Measurements from ENCODE around the gene RAB2B. TPM values are rescaled to one million over a fixed set of nuclear protein-coding genes. Genes with fewer than 3 reads are reported as not detected.

RAB2B gene
- total and polyA plus RNA-seq, 2 donors: 15.6 to 15.7 TPM

GRCh38 chr14:21498540-21499526 is 22.1 kb upstream of the RAB2B start:
- Histone ChIP-seq H3K27ac (ENCODE audit: low read depth in 1 of 2, low read length in 1 of 2) (no peak overlapping the region), H3K36me3 (ENCODE audit: control insufficient read depth in 2 of 2, insufficient read depth in 2 of 2, low read length in 1 of 2) (peaks cover 61 to 85% of the 10 kb centered on the region in 2 donors)

DNA sequence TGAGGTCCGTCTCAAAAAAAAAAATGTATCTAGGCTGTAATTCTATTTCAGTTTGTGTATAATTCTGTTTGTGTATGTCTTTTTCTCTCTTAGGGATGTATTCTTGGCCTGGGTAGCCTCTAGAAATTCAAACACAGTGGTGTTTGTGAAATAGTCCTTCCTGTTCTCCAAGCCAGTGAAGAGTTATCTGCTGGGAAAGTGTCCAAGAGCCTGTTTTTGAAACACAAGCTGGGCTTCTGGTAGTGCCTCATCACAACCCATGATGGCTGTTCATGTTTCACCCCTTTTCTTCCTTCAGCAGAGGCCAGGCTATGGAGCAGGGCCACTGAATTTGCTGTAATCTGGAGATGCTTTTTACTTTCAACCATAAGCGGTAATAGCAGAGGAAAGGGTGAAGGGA is 19.7 kb upstream of the RAB2B start:
- no peak overlapping the region for H3K4me3 ChIP-seq (ENCODE audit: low read length in 2 of 2)
- WGBS: 95% methylated on average over 2 of the region's 2 CpGs
- DNase-seq (ENCODE audit: low read depth in 6 of 9, low spot score in 9 of 9): no peak
- no peaks in the 10 kb centered on the region for H3K27me3 ChIP-seq (ENCODE audit: control insufficient read depth in 2 of 2, insufficient read depth in 1 of 2, low read length in 1 of 2)
- H3K4me1 ChIP-seq (ENCODE audit: control insufficient read depth in 2 of 2, insufficient read depth in 2 of 2, low read length in 2 of 2): no peaks in the 10 kb centered on the region
- H3K36me3 ChIP-seq (ENCODE audit: control insufficient read depth in 2 of 2, insufficient read depth in 2 of 2, low read length in 1 of 2): peaks cover 62 to 79% of the 10 kb centered on the region in 2 donors
- H3K9me3 ChIP-seq (ENCODE audit: control insufficient read depth in 2 of 2, insufficient read depth in 1 of 2, low read length in 1 of 2): no peaks in the 10 kb centered on the region
- H3K27ac ChIP-seq (ENCODE audit: low read depth in 1 of 2, low read length in 1 of 2): no peak overlapping the region

More at GRCh38 chr14:21498540-21499526, 22.1 kb upstream of the RAB2B start:
- H3K4me3 ChIP-seq (ENCODE audit: low read length in 2 of 2): no peak overlapping the region
- no peaks in the 10 kb centered on the region for H3K9me3 ChIP-seq (ENCODE audit: control insufficient read depth in 2 of 2, insufficient read depth in 1 of 2, low read length in 1 of 2)
- peak in 7 of 9 donors; percentile 45 to 80 (median 59) for DNase-seq (ENCODE audit: low read depth in 6 of 9, low spot score in 9 of 9)
- H3K27me3 ChIP-seq (ENCODE audit: control insufficient read depth in 2 of 2, insufficient read depth in 1 of 2, low read length in 1 of 2): no peaks in the 10 kb centered on the region
- H3K4me1 ChIP-seq (ENCODE audit: control insufficient read depth in 2 of 2, insufficient read depth in 2 of 2, low read length in 2 of 2): no peaks in the 10 kb centered on the region
- 87% methylated on average over 5 of the region's 5 CpGs for WGBS

DNA sequence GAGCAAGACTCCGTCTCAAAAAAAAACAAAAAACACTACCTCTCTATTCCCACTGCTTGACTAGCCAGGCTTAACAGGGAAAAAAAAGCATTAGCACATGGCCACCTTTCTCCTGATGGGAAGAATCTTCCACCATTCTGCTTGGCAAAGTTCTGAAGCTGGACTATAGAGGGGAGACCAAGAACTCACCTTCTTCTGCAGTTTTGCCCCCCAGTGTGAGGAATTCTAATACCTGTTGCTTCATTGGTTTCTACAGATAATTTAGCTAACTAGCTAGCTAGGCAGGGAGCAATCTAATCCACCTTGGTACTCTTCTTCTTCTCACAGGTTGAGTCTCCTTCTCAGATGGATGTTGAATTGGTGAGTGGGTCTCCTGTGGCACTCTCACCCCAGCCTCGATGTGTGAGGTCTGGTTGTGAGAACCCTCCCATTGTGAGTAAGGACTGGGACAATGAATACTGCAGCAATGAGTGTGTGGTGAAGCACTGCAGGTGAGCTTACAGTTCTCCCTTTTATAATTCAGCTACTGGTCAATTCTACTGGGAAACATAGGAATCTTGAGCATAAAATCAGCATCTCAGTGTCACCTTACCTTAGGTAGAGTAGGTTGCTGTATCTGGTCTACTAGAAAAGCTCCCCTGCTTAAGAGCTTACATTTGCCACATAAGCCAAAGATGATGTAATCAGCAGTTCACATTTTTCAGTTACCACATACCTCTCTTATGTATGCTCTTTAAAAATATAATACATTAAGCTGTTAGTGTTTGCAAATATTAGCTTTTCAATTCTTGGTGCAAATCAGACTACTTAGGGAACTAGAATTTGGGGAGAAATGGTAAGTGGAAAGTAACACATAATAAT is 18.4 kb upstream of the RAB2B start:
- H3K27ac ChIP-seq (ENCODE audit: low read depth in 1 of 2, low read length in 1 of 2): no peak overlapping the region
- H3K9me3 ChIP-seq (ENCODE audit: control insufficient read depth in 2 of 2, insufficient read depth in 1 of 2, low read length in 1 of 2): no peaks in the 10 kb centered on the region
- no peaks in the 10 kb centered on the region for H3K27me3 ChIP-seq (ENCODE audit: control insufficient read depth in 2 of 2, insufficient read depth in 1 of 2, low read length in 1 of 2)
- DNase-seq (ENCODE audit: low read depth in 6 of 9, low spot score in 9 of 9): no peak
- no peaks in the 10 kb centered on the region for H3K4me1 ChIP-seq (ENCODE audit: control insufficient read depth in 2 of 2, insufficient read depth in 2 of 2, low read length in 2 of 2)
- WGBS: 96% methylated on average over 2 of the region's 2 CpGs
- no peak overlapping the region for H3K4me3 ChIP-seq (ENCODE audit: low read length in 2 of 2)
- H3K36me3 ChIP-seq (ENCODE audit: control insufficient read depth in 2 of 2, insufficient read depth in 2 of 2, low read length in 1 of 2): peaks cover 62 to 80% of the 10 kb centered on the region in 2 donors

DNA sequence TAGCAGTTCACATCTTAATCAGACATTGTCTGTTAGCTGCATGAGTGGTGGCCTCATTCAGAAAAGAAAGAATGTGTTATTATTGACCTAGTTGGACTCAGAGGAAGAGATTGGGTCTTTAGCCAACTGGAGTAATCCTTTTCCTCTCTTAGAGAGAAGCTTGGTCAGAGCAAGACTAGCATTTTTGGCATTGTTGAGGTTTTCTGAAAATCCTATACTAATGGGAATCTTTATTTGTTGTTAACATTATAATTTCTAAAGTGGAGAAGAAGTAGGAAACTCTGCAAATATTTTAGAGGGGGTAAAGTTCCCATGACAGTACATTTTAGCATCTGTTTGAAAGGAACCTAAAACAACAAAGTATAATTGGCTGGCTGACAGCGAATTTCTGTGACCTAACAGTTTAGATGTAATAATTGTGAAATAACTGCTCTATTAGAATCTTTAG is 9.9 kb upstream of the RAB2B start:
- no peak for DNase-seq (ENCODE audit: low read depth in 6 of 9, low spot score in 9 of 9)
- no peak overlapping the region for H3K4me3 ChIP-seq (ENCODE audit: low read length in 2 of 2)
- 99% methylated on average over 1 of the region's 1 CpG for WGBS
- no peaks in the 10 kb centered on the region for H3K4me1 ChIP-seq (ENCODE audit: control insufficient read depth in 2 of 2, insufficient read depth in 2 of 2, low read length in 2 of 2)
- H3K27ac ChIP-seq (ENCODE audit: low read depth in 1 of 2, low read length in 1 of 2): no peak overlapping the region
- H3K27me3 ChIP-seq (ENCODE audit: control insufficient read depth in 2 of 2, insufficient read depth in 1 of 2, low read length in 1 of 2): no peaks in the 10 kb centered on the region
- peaks cover 32 to 42% of the 10 kb centered on the region in 2 donors for H3K36me3 ChIP-seq (ENCODE audit: control insufficient read depth in 2 of 2, insufficient read depth in 2 of 2, low read length in 1 of 2)
- H3K9me3 ChIP-seq (ENCODE audit: control insufficient read depth in 2 of 2, insufficient read depth in 1 of 2, low read length in 1 of 2): no peaks in the 10 kb centered on the region

- Histone ChIP-seq H3K9me3 (ENCODE audit: control insufficient read depth in 2 of 2, insufficient read depth in 1 of 2, low read length in 1 of 2) (no peaks in the 10 kb centered on the region), H3K27ac (ENCODE audit: low read depth in 1 of 2, low read length in 1 of 2) (peak overlapping the region; percentile 84 to 87), H3K4me3 (ENCODE audit: low read length in 2 of 2) (peak overlapping the region; percentile 51 to 80), H3K36me3 (ENCODE audit: control insufficient read depth in 2 of 2, insufficient read depth in 2 of 2, low read length in 1 of 2) (peaks cover 3 to 8% of the 10 kb centered on the region in 2 donors), H3K27me3 (ENCODE audit: control insufficient read depth in 2 of 2, insufficient read depth in 1 of 2, low read length in 1 of 2) (no peaks in the 10 kb centered on the region), H3K4me1 (ENCODE audit: control insufficient read depth in 2 of 2, insufficient read depth in 2 of 2, low read length in 2 of 2) (peaks cover 3 to 9% of the 10 kb centered on the region in 2 donors)
- DNase-seq (ENCODE audit: low read depth in 6 of 9, low spot score in 9 of 9): peak in 1 of 9 donors; percentile 82
- under 1% methylated on average over 27 of the region's 27 CpGs for WGBS
Observed at GRCh38 chr14:21476523-21476924, 235 bp downstream of the RAB2B start.

DNA sequence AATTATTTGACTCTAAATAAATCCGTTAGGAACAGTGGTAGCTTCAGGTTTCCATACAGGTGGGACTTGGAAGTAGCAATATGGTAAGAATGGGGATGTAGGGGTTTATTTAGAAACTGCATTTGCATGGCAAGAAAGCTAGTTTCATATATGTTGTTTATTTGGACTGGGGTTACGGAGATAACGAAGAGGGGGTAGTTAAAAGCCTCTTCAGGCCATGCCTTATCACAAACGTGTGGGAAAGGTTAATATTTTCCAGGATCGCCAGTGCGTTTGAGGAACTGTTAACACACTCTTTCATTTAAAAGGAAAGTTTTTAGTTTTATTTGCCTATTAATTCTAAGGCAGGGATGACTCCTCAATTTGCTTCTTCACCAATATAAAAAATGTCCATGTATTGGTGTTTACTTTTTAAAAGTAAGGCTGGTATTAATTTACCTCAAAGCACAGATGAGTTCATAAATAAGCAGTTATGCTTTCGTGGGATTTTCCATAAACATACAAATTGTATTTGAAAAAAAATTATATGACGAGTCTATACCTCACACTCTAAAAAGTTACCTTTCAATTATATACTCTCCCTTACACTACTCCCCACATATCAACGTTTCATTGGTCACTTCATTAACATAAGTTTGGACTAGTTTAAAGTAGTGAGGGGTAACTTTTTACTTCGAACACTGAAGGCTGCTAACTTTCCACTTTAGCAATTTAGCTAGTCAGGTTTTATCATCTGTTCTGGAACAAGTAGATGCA is 814 bp downstream of the RAB2B start:
- peak overlapping the region; percentile 84 to 87 for H3K27ac ChIP-seq (ENCODE audit: low read depth in 1 of 2, low read length in 1 of 2)
- H3K36me3 ChIP-seq (ENCODE audit: control insufficient read depth in 2 of 2, insufficient read depth in 2 of 2, low read length in 1 of 2): peaks cover 3 to 8% of the 10 kb centered on the region in 2 donors
- peak overlapping the region; percentile 51 to 80 for H3K4me3 ChIP-seq (ENCODE audit: low read length in 2 of 2)
- H3K9me3 ChIP-seq (ENCODE audit: control insufficient read depth in 2 of 2, insufficient read depth in 1 of 2, low read length in 1 of 2): no peaks in the 10 kb centered on the region
- 54% methylated on average over 10 of the region's 10 CpGs for WGBS
- no peaks in the 10 kb centered on the region for H3K27me3 ChIP-seq (ENCODE audit: control insufficient read depth in 2 of 2, insufficient read depth in 1 of 2, low read length in 1 of 2)
- DNase-seq (ENCODE audit: low read depth in 6 of 9, low spot score in 9 of 9): no peak
- H3K4me1 ChIP-seq (ENCODE audit: control insufficient read depth in 2 of 2, insufficient read depth in 2 of 2, low read length in 2 of 2): peaks cover 3 to 9% of the 10 kb centered on the region in 2 donors

- H3K9me3 ChIP-seq (ENCODE audit: control insufficient read depth in 2 of 2, insufficient read depth in 1 of 2, low read length in 1 of 2): no peaks in the 10 kb centered on the region
- DNase-seq (ENCODE audit: low read depth in 6 of 9, low spot score in 9 of 9): no peak
- no peaks in the 10 kb centered on the region for H3K27me3 ChIP-seq (ENCODE audit: control insufficient read depth in 2 of 2, insufficient read depth in 1 of 2, low read length in 1 of 2)
- no peak overlapping the region for H3K4me3 ChIP-seq (ENCODE audit: low read length in 2 of 2)
- H3K27ac ChIP-seq (ENCODE audit: low read depth in 1 of 2, low read length in 1 of 2): no peak overlapping the region
- 91% methylated on average over 1 of the region's 1 CpG for WGBS
- peaks cover 30 to 36% of the 10 kb centered on the region in 2 donors for H3K36me3 ChIP-seq (ENCODE audit: control insufficient read depth in 2 of 2, insufficient read depth in 2 of 2, low read length in 1 of 2)
- no peaks in the 10 kb centered on the region for H3K4me1 ChIP-seq (ENCODE audit: control insufficient read depth in 2 of 2, insufficient read depth in 2 of 2, low read length in 2 of 2)
Observed at GRCh38 chr14:21467616-21468015, 9.1 kb downstream of the RAB2B start.

- Histone ChIP-seq H3K9me3 (ENCODE audit: control insufficient read depth in 2 of 2, insufficient read depth in 1 of 2, low read length in 1 of 2) (no peaks in the 10 kb centered on the region), H3K27me3 (ENCODE audit: control insufficient read depth in 2 of 2, insufficient read depth in 1 of 2, low read length in 1 of 2) (no peaks in the 10 kb centered on the region), H3K36me3 (ENCODE audit: control insufficient read depth in 2 of 2, insufficient read depth in 2 of 2, low read length in 1 of 2) (peaks cover 5 to 15% of the 10 kb centered on the region in 2 donors), H3K27ac (ENCODE audit: low read depth in 1 of 2, low read length in 1 of 2) (peak within 1 kb of the TSS; percentile 91 to 99), H3K4me3 (ENCODE audit: low read length in 2 of 2) (peak within 1 kb of the TSS; percentile 94 to 99), H3K4me1 (ENCODE audit: control insufficient read depth in 2 of 2, insufficient read depth in 2 of 2, low read length in 2 of 2) (peaks cover 11 to 12% of the 10 kb centered on the region in 2 donors)
- peak; percentile 98 to 100 (median 99) for DNase-seq (ENCODE audit: low read depth in 6 of 9, low spot score in 9 of 9)
- under 1% methylated on average over 36 of the region's 36 CpGs for WGBS
Observed at GRCh38 chr14:21455912-21456667, 20.7 kb downstream of the RAB2B start, which contains the start of gene CHD8. TSS of gene CHD8 (minus strand) at chr14:21456123. CDS start at chr14:21431643, 24,480 bp downstream.
